ENCODE measurements around the gene SCN4B. TPM values are rescaled to one million over a fixed set of nuclear protein-coding genes. Genes with fewer than 3 reads are reported as not detected.

Gene SCN4B
- total and polyA plus RNA-seq, 2 donors (not counting 1 experiment from before 2014, with no cell fraction given) = 1.5 to 10.4 TPM

GRCh38 chr11:118136801-118137200 lies 15.8 kb downstream of the SCN4B start:
- Histone ChIP-seq H4K20me1 (ENCODE audit: control insufficient read depth, extremely low read depth, insufficient read depth, low read length) (no peaks in the 10 kb centered on the region), H3K79me2 (ENCODE audit: control insufficient read depth, insufficient read depth, low read length) (no peaks in the 10 kb centered on the region), H2AFZ (ENCODE audit: low read length) (no peak overlapping the region), H3K36me3 (ENCODE audit: control insufficient read depth, insufficient read depth, low read length) (no peaks in the 10 kb centered on the region), H3K27ac (ENCODE audit: insufficient read depth, low read length) (no peak overlapping the region), H3K4me3 (replicated peaks in 1 of 4; ENCODE audit: control extremely low read depth in 1 of 4, insufficient read depth in 1 of 4, low read depth in 3 of 4, low read length in 4 of 4) (no peak overlapping the region), H3K4me2 (ENCODE audit: extremely low read depth, insufficient read depth, low read length) (no peak overlapping the region), H3K9ac (ENCODE audit: insufficient read depth, low read length) (no peak overlapping the region), H3K4me1 (ENCODE audit: control insufficient read depth, extremely low read depth, insufficient read depth, low read length) (no peaks in the 10 kb centered on the region), H3K9me3 (ENCODE audit: control insufficient read depth, insufficient read depth, low read depth, low read length) (no peaks in the 10 kb centered on the region), H3K27me3 (ENCODE audit: control insufficient read depth, insufficient read depth, low read length) (no peaks in the 10 kb centered on the region)
- no peak for DNase-seq (ENCODE audit: low read depth in 2 of 2)
- TF ChIP-seq EZH2 (IDR thresholded peaks at IDR 0.05; ENCODE audit: low read length, missing control alignments) (no peak), CTCF (conservative IDR thresholded peaks at IDR 0.05 in 1 of 2, IDR thresholded peaks at IDR 0.05 in 1 of 2; ENCODE audit: low read depth in 1 of 2, low read length in 2 of 2) (no peak)

- Histone ChIP-seq H4K20me1 (ENCODE audit: control insufficient read depth, extremely low read depth, insufficient read depth, low read length) (no peaks in the 10 kb centered on the region), H3K4me1 (ENCODE audit: control insufficient read depth, extremely low read depth, insufficient read depth, low read length) (no peaks in the 10 kb centered on the region), H3K27me3 (ENCODE audit: control insufficient read depth, insufficient read depth, low read length) (no peaks in the 10 kb centered on the region), H3K36me3 (ENCODE audit: control insufficient read depth, insufficient read depth, low read length) (no peaks in the 10 kb centered on the region), H3K79me2 (ENCODE audit: control insufficient read depth, insufficient read depth, low read length) (no peaks in the 10 kb centered on the region), H3K4me3 (replicated peaks in 1 of 4; ENCODE audit: control extremely low read depth in 1 of 4, insufficient read depth in 1 of 4, low read depth in 3 of 4, low read length in 4 of 4) (no peak overlapping the region), H3K9ac (ENCODE audit: insufficient read depth, low read length) (no peak overlapping the region), H3K4me2 (ENCODE audit: extremely low read depth, insufficient read depth, low read length) (no peak overlapping the region), H2AFZ (ENCODE audit: low read length) (no peak overlapping the region), H3K27ac (ENCODE audit: insufficient read depth, low read length) (no peak overlapping the region), H3K9me3 (ENCODE audit: control insufficient read depth, insufficient read depth, low read depth, low read length) (no peaks in the 10 kb centered on the region)
- no peak for TF ChIP-seq CTCF (conservative IDR thresholded peaks at IDR 0.05 in 1 of 2, IDR thresholded peaks at IDR 0.05 in 1 of 2; ENCODE audit: low read depth in 1 of 2, low read length in 2 of 2)
- no peak for TF ChIP-seq EZH2 (IDR thresholded peaks at IDR 0.05; ENCODE audit: low read length, missing control alignments)
- DNase-seq (ENCODE audit: low read depth in 2 of 2) = no peak
Measured at GRCh38 chr11:118136341-118136740, 16.3 kb downstream of the SCN4B start.

- Histone ChIP-seq H3K9me3 (ENCODE audit: control insufficient read depth, insufficient read depth, low read depth, low read length) (no peaks in the 10 kb centered on the region), H3K9ac (ENCODE audit: insufficient read depth, low read length) (no peak overlapping the region), H3K27me3 (ENCODE audit: control insufficient read depth, insufficient read depth, low read length) (no peaks in the 10 kb centered on the region), H2AFZ (ENCODE audit: low read length) (no peak overlapping the region), H3K79me2 (ENCODE audit: control insufficient read depth, insufficient read depth, low read length) (no peaks in the 10 kb centered on the region), H3K27ac (ENCODE audit: insufficient read depth, low read length) (no peak overlapping the region), H4K20me1 (ENCODE audit: control insufficient read depth, extremely low read depth, insufficient read depth, low read length) (no peaks in the 10 kb centered on the region), H3K4me1 (ENCODE audit: control insufficient read depth, extremely low read depth, insufficient read depth, low read length) (no peaks in the 10 kb centered on the region), H3K4me2 (ENCODE audit: extremely low read depth, insufficient read depth, low read length) (no peak overlapping the region), H3K4me3 (replicated peaks in 1 of 4; ENCODE audit: control extremely low read depth in 1 of 4, insufficient read depth in 1 of 4, low read depth in 3 of 4, low read length in 4 of 4) (no peak overlapping the region), H3K36me3 (ENCODE audit: control insufficient read depth, insufficient read depth, low read length) (no peaks in the 10 kb centered on the region)
- DNase-seq (ENCODE audit: low read depth in 2 of 2) = no peak
- TF ChIP-seq CTCF (conservative IDR thresholded peaks at IDR 0.05 in 1 of 2, IDR thresholded peaks at IDR 0.05 in 1 of 2; ENCODE audit: low read depth in 1 of 2, low read length in 2 of 2) (no peak), EZH2 (IDR thresholded peaks at IDR 0.05; ENCODE audit: low read length, missing control alignments) (no peak)
Measured at GRCh38 chr11:118135796-118136165, 16.8 kb downstream of the SCN4B start.

Data from fibroblast of lung (primary cell).